ENCODE results near the gene PLAGL2.

The PLAGL2 gene

GRCh38 chr20:32192698-32193097 is 14.8 kb downstream of the PLAGL2 start:
- TF ChIP-seq ZFX (IDR thresholded peaks at IDR 0.05; ENCODE audit: borderline replicate concordance) (no peak), CTCF (IDR thresholded peaks at IDR 0.05) (no peak)
- H3K27ac ChIP-seq, result no peak overlapping the region

- H3K27ac ChIP-seq, result no peak overlapping the region
- TF ChIP-seq CTCF (IDR thresholded peaks at IDR 0.05) (no peak), ZFX (IDR thresholded peaks at IDR 0.05; ENCODE audit: borderline replicate concordance) (no peak)
These were observed 15.7 kb downstream of the PLAGL2 start for GRCh38 chr20:32191873-32192272.

GRCh38 chr20:32191422-32191821 is 16.1 kb downstream of the PLAGL2 start:
- no peak overlapping the region for H3K27ac ChIP-seq
- TF ChIP-seq ZFX (IDR thresholded peaks at IDR 0.05; ENCODE audit: borderline replicate concordance), result no peak

- H3K27ac ChIP-seq, result no peak overlapping the region
- no peak for TF ChIP-seq CTCF (IDR thresholded peaks at IDR 0.05)
- no peak for TF ChIP-seq ZFX (IDR thresholded peaks at IDR 0.05; ENCODE audit: borderline replicate concordance)
These were observed 16.7 kb downstream of the PLAGL2 start for GRCh38 chr20:32190616-32191415.

GRCh38 chr20:32189691-32190615 is 17.6 kb downstream of the PLAGL2 start:
- no peak overlapping the region for H3K27ac ChIP-seq
- no peak for TF ChIP-seq CTCF (IDR thresholded peaks at IDR 0.05)
- TF ChIP-seq ZFX (IDR thresholded peaks at IDR 0.05; ENCODE audit: borderline replicate concordance), result no peak

- no peak overlapping the region for H3K27ac ChIP-seq
- TF ChIP-seq ZFX (IDR thresholded peaks at IDR 0.05; ENCODE audit: borderline replicate concordance) (no peak), CTCF (IDR thresholded peaks at IDR 0.05) (no peak)
These were observed 18.5 kb downstream of the PLAGL2 start for GRCh38 chr20:32189123-32189410.

- no peak for TF ChIP-seq CTCF (IDR thresholded peaks at IDR 0.05)
- TF ChIP-seq ZFX (IDR thresholded peaks at IDR 0.05; ENCODE audit: borderline replicate concordance), result no peak
- no peak overlapping the region for H3K27ac ChIP-seq
These were observed 19.0 kb downstream of the PLAGL2 start for GRCh38 chr20:32188376-32189122.

Data from 22Rv1 (cell line).